GM12864 (cell line): Measurements from ENCODE around the gene NANOS2.
"Not testable (repeated sequence)": the region's sequence is repeated elsewhere in the genome, so short reads cannot be mapped to it uniquely, and the experiment has no call there.

Experiments
- DNase-seq: peaks from one replicate; pipeline ENCODE4 v3.0.0-alpha.2; 2011; ENCODE audit warnings: low read depth
- H3K4me3 ChIP-seq: 2 replicates; pipeline ENCODE4 v1.5.1; 2011; ENCODE audit warnings: mild to moderate bottlenecking, low read depth, low read length, control low read depth
- CTCF ChIP-seq: IDR thresholded peaks from 2 replicates; pipeline ENCODE4 v1.5.1; 2011; ENCODE audit warnings: low read depth, mild to moderate bottlenecking, moderate library complexity, low read length, control low read depth, inconsistent platforms; ENCODE audit errors: missing control alignments

Gene NANOS2

GRCh38 chr19:45897261-45897812, 17.2 kb downstream of the NANOS2 start:
- no peak for TF ChIP-seq CTCF
- no peak overlapping the region for H3K4me3 ChIP-seq

GRCh38 chr19:45895983-45896599, 18.5 kb downstream of the NANOS2 start:
- not testable (repeated sequence) for DNase-seq

More at GRCh38 chr19:45897261-45897812, 17.2 kb downstream of the NANOS2 start:
- no peak for DNase-seq

GRCh38 chr19:45895519-45895972, 19.0 kb downstream of the NANOS2 start:
- no peak for TF ChIP-seq CTCF
- DNase-seq, result no peak
- H3K4me3 ChIP-seq, result no peak overlapping the region

More at GRCh38 chr19:45895983-45896599, 18.5 kb downstream of the NANOS2 start:
- not testable (repeated sequence) for H3K4me3 ChIP-seq

- no peak for DNase-seq
- no peak for TF ChIP-seq CTCF
- H3K4me3 ChIP-seq, result no peak overlapping the region
Observed at GRCh38 chr19:45890877-45891276, 23.7 kb downstream of the NANOS2 start.

GRCh38 chr19:45889210-45889885, 25.2 kb downstream of the NANOS2 start:
- no peak overlapping the region for H3K4me3 ChIP-seq
- no peak for DNase-seq
- TF ChIP-seq CTCF, result no peak

- peak overlapping the region; percentile 60 for H3K4me3 ChIP-seq
- no peak for DNase-seq
- TF ChIP-seq CTCF, result no peak
Observed at GRCh38 chr19:45887200-45887710, 27.3 kb downstream of the NANOS2 start.

- TF ChIP-seq CTCF, result no peak
- DNase-seq, result peak; percentile 83
- peak overlapping the region; percentile 60 for H3K4me3 ChIP-seq
Observed at GRCh38 chr19:45886427-45887199, 28.0 kb downstream of the NANOS2 start.
